HG03066 (cell line): ENCODE measurements around the gene FGF4.
"Not testable (repeated sequence)": the region's sequence is repeated elsewhere in the genome, so short reads cannot be mapped to it uniquely, and the experiment has no call there.

Source experiments
- ATAC-seq: cut with Tn5 transposase; IDR thresholded peaks from one replicate; pipeline ENCODE4 v1.9.1; 2021; ENCODE audit warnings: low read depth; ENCODE audit not compliant: unreplicated experiment

FGF4 gene

DNA sequence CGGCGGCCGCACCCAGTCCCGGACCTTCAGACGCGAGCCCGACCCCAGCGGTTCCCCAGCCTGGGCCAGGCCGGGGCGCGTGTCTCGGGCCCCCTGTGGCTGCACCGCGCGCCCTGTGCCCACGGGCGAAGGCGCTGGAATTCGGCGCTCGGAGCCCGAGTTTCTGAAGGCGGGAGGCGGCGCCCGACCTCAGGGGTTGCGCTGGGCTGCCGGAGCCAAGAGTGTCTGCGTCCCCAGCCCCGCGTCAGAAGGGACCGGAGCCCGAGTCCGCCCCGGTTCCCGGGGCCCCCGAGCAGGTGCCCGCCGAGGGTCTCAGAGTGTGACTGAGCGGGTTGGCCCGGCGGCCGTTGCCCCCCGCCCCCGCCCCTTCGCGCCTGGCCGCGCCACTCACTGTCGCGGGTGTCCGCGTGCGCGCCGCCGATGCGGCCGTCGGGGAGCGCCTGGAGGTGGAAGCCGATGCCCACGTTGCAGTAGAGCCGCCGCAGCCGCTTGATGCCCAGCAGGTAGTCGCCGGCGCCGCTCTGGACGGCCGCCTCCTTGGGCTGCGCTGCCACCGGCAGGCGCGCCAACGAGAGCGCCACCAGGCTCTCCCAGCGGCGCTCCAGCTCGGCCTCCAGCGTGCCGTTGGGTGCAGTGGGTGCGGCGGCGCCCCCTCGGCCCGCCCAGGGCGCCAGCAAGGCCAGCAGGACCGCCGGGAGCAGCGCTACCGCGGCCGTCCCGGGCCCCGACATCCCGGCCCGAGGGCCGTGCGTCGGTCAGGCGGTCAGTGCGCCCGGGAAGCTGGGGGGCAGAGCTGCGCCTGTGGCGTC lies 583 bp downstream of the FGF4 start:
- ATAC-seq = no peak

DNA sequence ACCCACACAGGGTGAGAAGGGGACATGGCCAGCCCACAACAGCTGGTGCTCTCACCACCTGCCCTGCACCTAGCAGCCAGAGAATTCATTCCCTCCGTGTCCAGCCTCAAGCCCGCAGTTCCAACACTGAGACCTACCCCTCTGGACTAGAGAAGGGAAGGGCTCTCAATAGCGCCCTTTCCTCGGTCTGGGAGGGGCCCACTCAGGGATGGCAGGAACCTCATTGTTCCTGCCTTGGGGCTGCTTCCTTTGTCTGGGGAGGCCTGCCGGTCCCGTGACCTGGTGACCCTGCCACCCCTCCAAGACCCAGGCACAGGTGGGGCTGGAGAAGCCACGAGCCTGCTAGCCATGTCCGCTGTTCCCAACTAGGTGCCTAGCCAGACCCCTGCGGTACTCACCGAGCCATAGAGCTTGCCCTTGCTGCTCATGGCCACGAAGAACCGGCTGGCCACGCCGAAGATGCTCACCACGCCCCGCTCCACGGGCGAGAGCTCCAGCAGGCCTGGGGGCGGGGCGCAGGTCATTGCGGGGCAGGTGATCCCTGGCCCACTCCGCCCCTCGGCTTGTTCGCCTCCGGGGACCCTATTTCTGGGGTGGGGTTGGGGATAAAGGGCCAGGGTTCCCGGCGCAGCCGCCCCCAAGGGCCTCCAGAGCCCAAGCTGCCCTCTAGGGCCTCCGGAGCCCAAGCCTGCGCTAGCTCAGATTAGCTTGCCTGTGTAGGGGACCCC lies 1.4 kb downstream of the FGF4 start:
- no peak for ATAC-seq

DNA sequence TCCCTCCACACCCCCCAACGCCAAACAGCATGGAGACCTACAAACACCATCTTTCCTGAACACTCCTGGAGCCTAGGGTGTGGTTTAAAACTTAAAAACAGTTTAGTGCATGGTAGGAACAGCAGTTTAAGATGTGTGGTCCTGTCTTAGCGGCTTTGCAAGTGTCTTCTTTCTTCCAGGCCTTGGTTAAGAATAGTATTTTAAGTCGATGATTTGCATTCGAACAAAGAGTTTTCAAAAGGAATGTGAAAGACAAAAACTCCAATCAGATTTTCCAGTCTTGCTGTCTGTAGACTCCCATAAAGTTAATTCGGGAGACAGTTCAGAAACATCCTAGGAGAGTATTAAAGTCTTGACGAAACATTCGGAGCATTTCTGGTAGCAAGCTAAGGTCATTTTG lies 3.7 kb downstream of the FGF4 start:
- ATAC-seq = no peak

DNA sequence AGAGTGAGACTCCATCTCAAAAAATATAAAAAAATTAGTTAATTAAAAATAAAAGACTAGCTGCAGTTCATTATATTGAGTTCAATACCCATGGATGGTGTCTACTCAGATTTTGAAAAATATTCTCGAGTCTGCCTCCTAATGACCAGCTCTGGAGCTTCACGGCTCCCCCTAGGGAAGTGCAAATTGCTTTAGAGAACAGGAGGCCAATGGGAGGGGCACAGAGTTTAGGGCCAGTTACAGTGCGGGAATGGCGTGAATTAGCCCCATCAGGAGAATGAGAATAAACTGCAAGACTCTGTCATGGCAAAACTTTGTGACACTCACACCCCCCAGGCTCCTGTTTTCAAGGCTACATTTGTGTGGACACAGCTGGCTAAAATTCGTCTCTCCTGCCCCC lies 4.6 kb downstream of the FGF4 start:
- ATAC-seq = no peak

DNA sequence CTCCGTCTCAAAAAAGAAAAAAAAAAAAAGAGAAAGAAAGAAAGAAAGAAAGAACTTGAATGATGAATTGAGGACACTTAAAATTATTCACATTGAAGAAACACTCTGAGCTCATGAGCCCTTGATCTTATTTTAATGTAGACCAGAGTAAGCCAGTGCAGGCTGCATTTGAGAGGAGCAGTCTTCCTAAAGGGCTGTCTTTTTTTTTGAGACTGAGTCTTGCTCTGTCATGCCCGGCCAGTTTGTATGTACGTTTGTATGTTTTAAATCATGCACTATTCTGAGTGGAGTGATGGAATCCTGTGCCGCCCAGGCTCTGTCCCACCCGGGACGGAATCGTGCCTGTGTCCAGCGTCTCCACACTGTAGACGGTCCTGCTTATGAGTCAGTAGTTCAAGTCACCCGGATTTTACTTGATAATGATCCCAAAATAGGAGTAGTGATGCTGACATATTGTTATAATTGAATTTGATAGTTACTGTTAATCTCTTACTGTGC lies 9.6 kb downstream of the FGF4 start:
- no peak for ATAC-seq

DNA sequence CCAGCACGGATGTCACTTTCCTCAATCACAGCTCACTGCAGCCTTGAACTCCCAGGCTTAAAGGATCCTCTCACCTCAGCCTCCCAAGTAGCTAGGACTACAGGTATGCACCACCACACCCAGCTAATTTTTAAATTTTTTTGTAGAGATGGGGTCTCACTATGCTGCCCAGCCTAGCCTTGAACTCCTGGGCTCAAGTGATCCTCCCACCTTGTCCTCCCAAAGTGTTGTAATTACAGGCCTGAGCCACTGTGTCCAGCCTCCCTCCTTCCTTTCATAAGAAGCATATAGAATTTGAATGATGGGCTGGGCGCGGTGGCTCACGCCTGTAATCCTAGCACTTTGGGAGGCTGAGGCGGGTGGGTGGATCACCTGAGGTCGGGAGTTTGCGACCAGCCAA lies 10.2 kb downstream of the FGF4 start:
- ATAC-seq = not testable (repeated sequence)

DNA sequence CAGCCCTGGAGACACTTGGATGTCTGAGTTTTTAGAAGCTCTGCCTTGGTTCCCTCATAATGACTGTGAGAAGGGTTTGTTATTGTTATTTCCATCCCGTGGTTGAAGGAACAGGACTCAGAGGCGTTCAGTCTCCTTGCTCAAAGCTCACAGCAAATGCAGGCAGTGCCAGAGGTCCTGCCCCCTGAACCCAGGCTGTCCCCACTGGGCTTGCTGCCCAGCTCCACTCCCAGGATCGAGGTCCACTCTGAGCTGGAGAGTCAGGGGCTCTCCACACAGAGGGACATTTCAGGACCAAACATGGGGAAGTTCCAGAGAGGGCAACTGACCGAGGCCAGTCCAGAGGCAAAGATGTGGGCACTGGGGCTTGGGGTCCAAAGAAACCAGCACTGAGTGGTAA lies 14.8 kb downstream of the FGF4 start:
- no peak for ATAC-seq

DNA sequence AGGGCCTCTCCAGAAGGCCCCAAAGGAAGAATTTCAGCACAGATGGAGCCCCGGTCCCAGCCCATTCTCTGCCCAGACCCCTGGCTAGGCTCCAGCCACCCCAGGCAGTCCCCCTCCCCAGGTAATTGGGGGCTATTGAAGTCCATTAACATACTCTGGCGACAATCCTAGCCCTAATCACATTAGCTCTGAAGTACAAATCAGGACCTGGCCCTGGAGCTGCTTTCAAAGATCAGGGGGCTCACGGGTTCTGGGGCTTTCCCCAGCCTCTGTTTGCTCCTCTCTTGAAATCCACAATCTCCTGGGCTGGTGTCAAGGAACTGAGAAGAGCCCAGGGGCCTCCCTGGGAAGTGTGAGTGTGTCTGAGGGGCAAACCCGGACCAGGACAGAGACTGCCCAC lies 22.3 kb downstream of the FGF4 start:
- ATAC-seq = no peak

DNA sequence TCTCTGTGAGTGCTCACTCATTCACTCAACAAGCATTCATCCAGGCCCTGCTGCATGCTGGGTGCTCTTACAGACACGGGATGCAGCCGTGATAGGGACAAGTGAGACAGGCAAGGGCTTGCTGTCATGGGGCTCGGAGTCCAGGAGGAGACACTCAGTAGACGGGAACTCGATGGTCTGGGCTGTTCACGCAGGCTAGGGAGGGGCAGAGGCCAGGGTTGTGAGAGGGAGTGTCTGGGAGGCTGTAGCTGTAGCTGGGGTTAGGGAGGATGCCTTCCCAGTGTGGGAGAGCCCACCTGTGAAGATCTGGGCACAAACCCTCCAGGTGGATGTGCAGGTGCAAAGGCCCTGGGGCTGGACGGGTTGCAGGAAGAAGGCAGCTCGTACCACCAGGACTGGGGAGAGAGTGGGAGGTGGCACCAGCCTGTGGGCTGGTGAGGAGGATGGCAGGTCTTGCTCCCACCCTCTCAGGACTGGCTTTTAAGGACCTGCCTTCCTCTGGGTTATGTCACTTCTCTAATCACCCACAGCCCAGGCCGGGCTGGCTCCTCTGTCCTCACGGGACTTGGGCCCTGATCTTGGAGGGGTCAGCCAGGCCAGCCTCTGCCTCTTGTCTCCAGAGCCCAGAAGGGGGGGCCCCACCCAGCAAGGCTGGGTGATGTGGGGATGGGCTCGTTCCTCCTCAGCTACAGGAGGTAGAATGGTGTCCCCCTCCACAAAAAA lies 24.1 kb downstream of the FGF4 start:
- no peak for ATAC-seq

DNA sequence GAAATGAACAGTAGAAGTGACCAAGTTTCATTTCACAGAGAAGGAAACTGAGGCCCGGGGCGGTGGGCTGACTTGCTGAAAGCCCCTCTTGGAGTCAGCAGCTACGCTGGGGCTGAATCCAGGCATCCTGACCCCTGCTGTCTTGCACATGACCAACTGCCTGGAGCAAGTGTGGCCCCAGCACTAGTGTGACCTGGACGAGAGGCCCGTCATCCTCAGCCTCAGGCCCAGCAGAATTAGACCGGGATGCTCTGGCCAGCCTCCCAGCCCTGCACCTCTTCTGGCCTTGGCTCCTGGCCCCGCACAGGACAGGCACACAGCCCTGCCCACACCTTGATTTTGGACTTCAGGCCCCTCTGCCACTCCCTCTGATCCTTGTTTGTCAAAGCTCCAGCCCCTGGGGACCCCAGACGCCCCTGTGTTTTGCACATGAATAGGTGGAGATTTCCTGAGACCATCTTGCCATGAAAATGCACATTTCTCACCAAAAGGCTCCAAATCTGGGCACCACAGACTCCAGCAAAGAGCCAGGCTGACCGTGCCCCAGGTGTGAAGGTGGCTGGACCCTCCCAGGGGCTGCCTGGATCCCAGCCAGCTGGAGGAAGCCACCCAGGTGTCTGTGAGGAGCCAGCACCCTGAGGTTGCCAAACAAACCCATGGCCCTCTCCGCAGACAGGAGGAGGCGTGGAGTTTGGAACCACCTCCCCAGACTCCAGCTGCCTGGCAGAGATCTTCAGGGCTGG lies 24.9 kb downstream of the FGF4 start:
- no peak for ATAC-seq

DNA sequence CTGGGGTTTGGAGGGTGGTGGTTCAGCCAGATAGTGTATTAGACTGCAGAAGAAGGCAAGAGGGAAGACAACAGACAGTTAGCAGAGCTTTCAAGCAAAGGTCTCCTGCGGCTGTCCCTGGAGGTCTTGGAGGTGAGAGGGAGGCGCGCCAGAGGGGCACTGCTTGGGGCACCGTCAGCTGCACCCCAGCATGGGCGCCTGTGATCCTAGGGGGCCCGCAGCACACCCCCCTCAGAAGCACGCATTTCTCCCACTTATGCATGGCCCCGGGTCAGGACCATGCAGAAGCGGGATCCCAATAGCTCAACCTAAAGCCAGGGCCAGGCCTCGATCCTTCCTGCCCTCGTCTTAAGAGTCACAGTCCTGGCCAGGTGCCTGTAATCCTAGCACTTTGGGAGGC lies 26.5 kb downstream of the FGF4 start:
- no peak for ATAC-seq

DNA sequence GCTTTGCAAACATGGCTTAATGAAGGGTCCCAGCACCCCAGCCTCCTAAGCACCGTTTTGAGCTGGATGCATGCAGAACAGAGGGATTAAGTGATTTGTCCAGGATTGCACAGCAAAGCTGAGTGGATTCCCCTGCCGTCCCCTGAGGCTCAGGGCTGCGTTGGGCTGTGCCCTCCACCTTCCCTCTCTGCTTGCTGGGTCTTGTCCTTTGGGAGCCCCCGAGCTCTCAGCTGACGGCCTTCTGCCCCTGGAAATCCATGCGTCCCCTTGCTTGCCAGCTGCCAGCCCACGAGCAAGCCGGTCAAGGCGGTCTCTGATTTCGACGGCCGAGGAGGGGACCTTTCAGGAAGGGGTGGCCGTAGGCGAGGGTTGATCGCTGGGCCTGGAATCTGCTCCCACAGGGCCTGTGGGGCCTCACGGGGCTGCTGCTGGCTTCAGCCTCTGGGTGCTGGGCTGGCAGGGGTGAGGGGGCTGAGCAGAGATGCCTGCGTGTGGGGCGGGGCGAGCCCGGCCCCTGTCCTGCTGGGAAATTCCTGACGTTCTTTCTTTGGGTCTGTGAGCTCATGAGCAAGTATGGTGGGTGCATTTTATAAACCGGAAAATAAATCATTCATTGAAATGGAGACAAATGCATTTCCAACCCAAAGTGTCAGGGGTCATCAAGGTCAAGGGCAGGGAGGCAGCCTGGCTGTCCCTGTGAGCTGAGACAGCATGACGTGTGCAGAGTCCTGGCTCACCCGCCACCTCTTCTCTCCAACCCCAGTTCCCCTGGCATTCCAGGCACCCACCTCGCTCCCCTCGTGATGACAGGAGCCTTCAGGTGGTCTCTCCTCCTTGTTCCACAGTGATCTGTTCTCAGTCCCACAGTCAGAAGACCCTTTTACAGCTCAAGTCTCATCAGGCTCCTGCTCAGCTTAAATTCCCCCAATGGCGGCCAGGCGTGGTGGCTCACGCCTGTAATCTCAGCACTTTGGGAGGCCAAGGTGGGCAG lies 28.1 kb downstream of the FGF4 start:
- ATAC-seq = no peak

DNA sequence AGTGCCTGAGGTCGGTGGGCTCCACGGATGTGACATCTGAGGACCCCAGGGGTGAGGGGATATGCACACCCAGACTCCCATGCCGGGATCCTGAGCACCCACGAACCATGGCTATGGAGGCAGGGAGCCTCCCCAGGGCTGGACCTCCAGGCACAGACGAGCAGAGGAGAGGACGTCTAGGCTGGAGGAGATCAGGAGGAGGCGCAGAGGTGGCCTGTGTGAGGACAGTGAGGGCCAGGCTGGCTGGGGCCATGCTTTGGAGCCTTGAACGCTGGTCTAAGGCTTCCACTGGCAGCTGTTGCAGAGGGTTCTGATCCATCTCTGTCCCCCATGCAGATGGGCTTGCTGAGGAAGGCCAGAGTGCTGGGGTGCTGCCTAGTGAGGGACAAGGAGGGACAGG lies 29.0 kb downstream of the FGF4 start:
- no peak for ATAC-seq

DNA sequence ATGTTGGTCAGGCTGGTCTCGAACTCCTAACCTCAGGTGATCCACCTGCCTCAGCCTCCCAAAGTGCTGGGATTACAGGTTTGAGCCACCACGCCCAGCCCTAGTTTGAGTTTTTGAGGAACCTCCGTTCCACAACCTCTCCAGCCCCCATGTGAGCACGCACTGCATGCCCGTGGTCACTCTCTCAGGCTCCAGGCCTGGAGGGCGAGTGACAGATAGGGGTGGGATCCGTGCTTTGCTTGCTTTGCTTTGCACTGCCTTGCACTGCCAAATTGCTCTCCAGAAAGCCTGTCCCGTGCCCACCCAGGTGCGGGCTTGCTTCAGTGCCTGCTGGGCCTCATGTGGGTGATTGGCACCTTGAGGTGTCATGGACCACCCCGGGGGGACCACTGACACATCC lies 29.9 kb downstream of the FGF4 start:
- ATAC-seq = no peak

DNA sequence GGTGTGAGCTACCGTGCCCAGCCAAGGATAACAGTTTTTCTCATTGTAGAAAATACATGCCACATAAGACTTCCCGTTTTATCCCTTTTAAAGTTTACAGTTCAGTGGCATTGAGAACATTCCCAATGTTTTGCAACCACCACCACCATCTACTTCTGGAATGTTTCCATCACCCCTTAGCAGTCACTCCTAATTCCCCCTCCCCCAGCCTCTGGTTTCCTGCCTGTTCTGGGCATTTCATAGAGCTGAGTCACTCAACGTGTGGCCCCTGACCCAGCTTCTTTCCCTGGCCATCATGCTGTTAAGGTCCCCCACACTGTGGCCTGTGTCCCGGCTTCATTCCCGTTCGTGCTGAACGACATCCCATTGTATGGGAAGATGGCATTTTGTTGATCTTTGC lies 30.7 kb downstream of the FGF4 start:
- ATAC-seq = no peak

DNA sequence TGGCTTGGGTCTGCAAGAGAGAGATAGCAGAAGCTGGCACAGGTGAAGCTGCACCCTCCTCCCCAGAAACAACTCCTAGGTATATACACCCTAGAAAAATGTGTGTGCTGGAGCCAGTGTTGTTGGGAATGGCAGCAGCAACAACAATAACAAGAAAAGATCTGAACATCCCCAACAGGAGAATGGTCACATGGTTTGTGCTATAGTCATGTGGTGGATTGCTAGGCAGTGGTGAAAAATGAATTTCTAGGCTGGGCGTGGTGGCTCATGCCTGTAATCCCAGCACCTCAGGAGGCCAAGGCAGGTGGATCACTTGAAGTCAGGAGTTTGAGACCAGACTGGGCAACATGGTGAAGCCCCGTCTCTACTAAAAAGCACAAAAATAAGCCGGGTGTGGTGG lies 40.3 kb downstream of the FGF4 start:
- no peak for ATAC-seq

DNA sequence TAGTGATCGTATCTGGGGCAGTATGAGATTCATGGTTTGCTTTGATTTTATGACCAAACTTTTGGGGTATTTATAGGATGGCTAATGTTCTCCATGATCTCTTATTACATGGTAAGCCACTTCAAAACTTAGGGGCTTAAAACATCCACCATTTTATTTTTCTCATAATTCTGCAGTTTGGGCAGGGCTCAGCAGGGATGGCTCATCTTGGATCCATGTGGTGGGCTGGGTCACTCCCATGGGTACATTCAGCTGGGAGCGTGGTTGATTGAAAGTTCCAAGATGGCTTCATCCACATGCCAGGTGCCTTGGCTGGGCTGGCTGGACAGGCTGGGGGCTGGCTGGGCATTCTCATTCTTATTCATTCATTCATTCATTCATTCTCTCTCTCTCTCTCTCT lies 40.8 kb downstream of the FGF4 start:
- no peak for ATAC-seq

DNA sequence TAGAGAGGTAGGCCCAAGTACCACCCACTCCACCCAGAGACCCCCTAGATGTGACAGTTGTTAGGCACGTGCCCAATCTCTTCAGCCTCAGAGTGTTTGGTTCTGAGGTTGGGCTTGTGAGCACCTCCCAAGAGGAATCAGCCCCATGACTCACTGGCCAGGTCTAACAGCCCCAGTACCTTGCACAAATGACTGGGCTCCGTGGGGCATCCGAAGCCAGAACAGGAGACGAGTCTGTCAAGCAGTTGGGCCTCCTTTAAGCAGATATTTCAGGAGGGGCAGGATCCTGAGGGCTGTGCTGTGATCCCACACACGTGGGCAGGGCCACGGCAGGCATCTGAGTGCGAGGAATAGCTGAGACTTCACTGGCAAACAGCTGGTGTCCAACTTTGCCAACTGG lies 42.2 kb downstream of the FGF4 start:
- ATAC-seq = no peak

DNA sequence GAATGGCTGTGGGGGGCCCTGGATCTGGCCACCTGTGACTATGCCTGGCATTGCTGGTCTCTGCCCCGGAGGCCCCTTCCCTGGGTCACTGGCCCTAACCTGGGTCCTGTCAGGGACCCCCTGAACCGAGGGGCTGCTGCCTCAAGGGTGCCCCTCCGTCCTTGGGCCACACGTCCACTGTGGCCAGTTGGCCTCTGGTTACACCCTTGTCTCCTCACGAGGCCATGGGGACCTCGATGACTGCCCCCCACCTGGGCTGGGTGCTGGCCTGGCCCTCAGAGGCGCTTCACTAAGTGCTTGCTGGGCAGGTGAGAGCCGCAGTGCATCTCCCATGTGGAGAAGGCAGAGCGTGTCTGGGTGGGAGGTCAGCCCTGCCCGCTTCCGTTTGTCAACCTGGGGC lies 44.0 kb downstream of the FGF4 start:
- ATAC-seq = no peak

DNA sequence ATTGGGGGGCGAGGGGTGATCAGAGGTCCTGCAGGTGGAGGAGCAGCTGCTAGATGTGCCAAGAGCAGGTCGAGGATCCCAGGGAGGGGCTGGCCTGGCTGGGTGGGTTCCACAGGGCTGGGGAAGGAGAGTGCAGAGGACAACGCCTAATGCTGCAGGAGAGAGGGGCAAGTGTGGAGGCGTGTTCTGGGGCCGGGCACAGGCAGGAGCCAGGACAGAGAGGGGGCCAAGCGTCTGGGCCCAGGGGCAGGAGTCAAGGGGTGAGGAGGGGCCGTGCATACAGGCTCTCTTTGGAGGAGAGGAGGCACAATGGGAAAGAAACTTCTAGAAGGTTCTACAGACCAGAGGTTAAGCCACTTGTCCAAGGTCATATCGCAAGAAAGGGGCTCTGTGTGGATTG lies 44.6 kb downstream of the FGF4 start:
- ATAC-seq = no peak
